Smooth muscle cell (in vitro differentiated cells): ENCODE data around the gene NPFFR1. TPM values are rescaled to one million over a fixed set of nuclear protein-coding genes. Genes with fewer than 3 reads are reported as not detected.

ENCODE experiments used
- DNase-seq: peaks from one replicate; lab custom pipeline; 2025; ENCODE audit not compliant: unreplicated experiment; lab: John Stamatoyannopoulos, UW
- H2AFZ ChIP-seq: fragments of 200-600 bp; sonication (generic); 2 replicates; pipeline ENCODE4 v1.6.0; 2016; ENCODE audit warnings: antibody characterized with exemption, low read depth, mild to moderate bottlenecking
- H3F3A ChIP-seq: fragments of 200-600 bp; sonication (generic); 2 replicates; pipeline ENCODE4 v1.6.0; 2017; ENCODE audit warnings: antibody characterized with exemption, low read depth
- H3K27ac ChIP-seq: fragments of 200-600 bp; sonication (generic); 2 replicates; pipeline ENCODE4 v1.5.1; 2016; ENCODE audit warnings: low read depth, mild to moderate bottlenecking
- H3K27me3 ChIP-seq: fragments of 200-600 bp; sonication (generic); 2 replicates; pipeline ENCODE4 v1.6.1; 2016; ENCODE audit warnings: low read depth, mild to moderate bottlenecking
- H3K36me3 ChIP-seq: fragments of 200-600 bp; sonication (generic); 2 replicates; pipeline ENCODE4 v1.5.1; 2016; ENCODE audit warnings: low read depth
- H3K4me1 ChIP-seq: fragments of 200-600 bp; sonication (generic); 2 replicates; pipeline ENCODE4 v1.5.1; 2016; ENCODE audit warnings: low read depth
- H3K4me2 ChIP-seq: fragments of 200-600 bp; sonication (generic); 2 replicates; pipeline ENCODE4 v1.6.0; 2016; ENCODE audit warnings: mild to moderate bottlenecking
- H3K4me3 ChIP-seq: fragments of 200-600 bp; sonication (generic); 2 replicates; pipeline ENCODE4 v1.5.1; 2016; ENCODE audit warnings: mild to moderate bottlenecking
- H3K79me2 ChIP-seq: fragments of 200-600 bp; sonication (generic); 2 replicates; pipeline ENCODE4 v1.6.0; 2016; ENCODE audit warnings: low read depth, mild to moderate bottlenecking
- H3K9ac ChIP-seq: fragments of 200-600 bp; sonication (generic); 2 replicates; pipeline ENCODE4 v1.6.0; 2016; ENCODE audit warnings: low read depth
- H3K9me3 ChIP-seq: fragments of 200-600 bp; sonication (generic); replicated peaks from 2 replicates; pipeline ENCODE4 v1.5.1; 2016; ENCODE audit warnings: low read depth
- H4K20me1 ChIP-seq: fragments of 200-600 bp; sonication (generic); 2 replicates; pipeline ENCODE4 v1.6.0; 2016; ENCODE audit warnings: low read depth
- CTCF ChIP-seq: fragments of 200-600 bp; sonication (generic); IDR thresholded peaks from 2 replicates; pipeline ENCODE4 v1.5.1; 2017; ENCODE audit warnings: borderline replicate concordance, mild to moderate bottlenecking, antibody characterized with exemption; ENCODE audit not compliant: insufficient read depth, poor library complexity, severe bottlenecking
- WGBS: methylation state at CpG from one replicate; pipeline ENCODE4 v1.1.7; 2016; ENCODE audit warnings: low lambda C conversion rate; 5-methylcytosine and 5-hydroxymethylcytosine counted together
- polyA plus RNA-seq: library from polyadenylated mRNA; unstranded; fragments of >200 nt; fragmentation: Nextera tagmentation; extraction: Ambion mirVana; gene quantifications from 2 replicates; pipeline ENCODE4 v1.2.1, GENCODE V29; 2016
- total RNA-seq: library from RNA; depleted of rRNA; stranded (reverse); fragments of >200 nt; gene quantifications from 2 replicates; pipeline ENCODE4 v1.2.3, GENCODE V29; 2014

The NPFFR1 gene
- total and polyA plus RNA-seq, 2 experiments from 2014 or later = under 0.01 TPM; not detected in 1

GRCh38 chr10:70280099-70280498 is 3.7 kb downstream of the NPFFR1 start:
- Histone ChIP-seq H3K4me1 (no peaks in the 10 kb centered on the region), H2AFZ (no peak overlapping the region), H3K9me3 (no peaks in the 10 kb centered on the region), H3F3A (no peaks in the 10 kb centered on the region), H4K20me1 (no peaks in the 10 kb centered on the region), H3K79me2 (no peaks in the 10 kb centered on the region), H3K4me3 (no peak overlapping the region), H3K27ac (no peak overlapping the region), H3K4me2 (no peak overlapping the region), H3K27me3 (peaks cover 55% of the 10 kb centered on the region), H3K36me3 (no peaks in the 10 kb centered on the region), H3K9ac (no peak overlapping the region)
- DNase-seq = no peak
- WGBS = 93% methylated on average over 6 of the region's 6 CpGs
- TF ChIP-seq CTCF = no peak

- DNase-seq = no peak
- no peaks in the 10 kb centered on the region for H4K20me1 ChIP-seq
- no peak for TF ChIP-seq CTCF
- H3K36me3 ChIP-seq = no peaks in the 10 kb centered on the region
- no peak overlapping the region for H3K4me3 ChIP-seq
- no peaks in the 10 kb centered on the region for H3K4me1 ChIP-seq
- no peak overlapping the region for H3K27ac ChIP-seq
- 88% methylated on average over 3 of the region's 3 CpGs for WGBS
- H3K79me2 ChIP-seq = no peaks in the 10 kb centered on the region
- H2AFZ ChIP-seq = no peak overlapping the region
- no peaks in the 10 kb centered on the region for H3F3A ChIP-seq
- no peaks in the 10 kb centered on the region for H3K9me3 ChIP-seq
- peaks cover 29% of the 10 kb centered on the region for H3K27me3 ChIP-seq
- H3K4me2 ChIP-seq = no peak overlapping the region
- H3K9ac ChIP-seq = no peak overlapping the region
Observed at GRCh38 chr10:70277396-70278030, 6.3 kb downstream of the NPFFR1 start.

- TF ChIP-seq CTCF = no peak
- no peak for DNase-seq
Observed at GRCh38 chr10:70274643-70275042, 9.2 kb downstream of the NPFFR1 start.

GRCh38 chr10:70272925-70273316 is 10.9 kb downstream of the NPFFR1 start:
- WGBS = 70% methylated on average over 4 of the region's 4 CpGs
- Histone ChIP-seq H3K36me3 (no peaks in the 10 kb centered on the region), H3K27ac (no peak overlapping the region), H3K4me2 (no peak overlapping the region), H3K27me3 (no peaks in the 10 kb centered on the region), H4K20me1 (no peaks in the 10 kb centered on the region), H3K4me3 (no peak overlapping the region), H3K9ac (no peak overlapping the region), H3F3A (no peaks in the 10 kb centered on the region), H3K9me3 (no peaks in the 10 kb centered on the region), H3K4me1 (no peaks in the 10 kb centered on the region), H3K79me2 (no peaks in the 10 kb centered on the region), H2AFZ (no peak overlapping the region)
- TF ChIP-seq CTCF = peak; percentile 30
- no peak for DNase-seq

More at GRCh38 chr10:70274643-70275042, 9.2 kb downstream of the NPFFR1 start:
- Histone ChIP-seq H4K20me1 (no peaks in the 10 kb centered on the region), H3K4me1 (no peaks in the 10 kb centered on the region), H3K79me2 (no peaks in the 10 kb centered on the region), H3F3A (no peaks in the 10 kb centered on the region), H3K27me3 (peaks cover under 1% of the 10 kb centered on the region), H3K4me3 (no peak overlapping the region), H3K36me3 (no peaks in the 10 kb centered on the region), H2AFZ (no peak overlapping the region), H3K9ac (no peak overlapping the region), H3K9me3 (no peaks in the 10 kb centered on the region), H3K27ac (no peak overlapping the region), H3K4me2 (no peak overlapping the region)
- WGBS = 98% methylated on average over 2 of the region's 2 CpGs
